Mucosa of rectum (tissue), 2 donors: ENCODE measurements around the gene UTP20.

Source experiments
- H3K27ac ChIP-seq, 2 donors: one replicate each; pipeline ENCODE4 v1.7.0; 2013; ENCODE audit warnings: inconsistent platforms in 2 of 2, low read depth in 2 of 2, low read length in 2 of 2
- H3K27me3 ChIP-seq, 2 donors: one replicate each; pipeline ENCODE4 v1.7.0; 2013; ENCODE audit warnings: low read length in 2 of 2; ENCODE audit not compliant: control insufficient read depth in 2 of 2, insufficient read depth in 2 of 2
- H3K36me3 ChIP-seq, 2 donors: one replicate each; pipeline ENCODE4 v1.7.0; 2013; ENCODE audit warnings: low read length in 2 of 2; ENCODE audit not compliant: control insufficient read depth in 2 of 2, insufficient read depth in 2 of 2
- H3K4me1 ChIP-seq, 2 donors: one replicate each; pipeline ENCODE4 v1.7.0; 2013; ENCODE audit warnings: low read length in 2 of 2, mild to moderate bottlenecking in 1 of 2; ENCODE audit not compliant: control insufficient read depth in 2 of 2, insufficient read depth in 2 of 2
- H3K4me3 ChIP-seq, 2 donors: one replicate each; pipeline ENCODE4 v1.7.0; 2013; ENCODE audit warnings: low read length in 2 of 2
- H3K9ac ChIP-seq, 2 donors: one replicate each; pipeline ENCODE4 v1.7.0; 2013; ENCODE audit warnings: low read length in 2 of 2, low read depth in 1 of 2, mild to moderate bottlenecking in 1 of 2
- H3K9me3 ChIP-seq, 2 donors: one replicate each; pipeline ENCODE4 v1.7.0; 2013; ENCODE audit warnings: low read length in 2 of 2; ENCODE audit not compliant: control insufficient read depth in 2 of 2
- donor health status: healthy.
- donor health status: Normal muscosa, but diverticular disease.

Gene UTP20

GRCh38 chr12:101305794-101306193 lies 25.9 kb downstream of the UTP20 start:
- Histone ChIP-seq H3K4me1 (peaks cover 5% of the 10 kb centered on the region in 2 donors), H3K9ac (no peak overlapping the region), H3K27me3 (no peaks in the 10 kb centered on the region), H3K4me3 (no peak overlapping the region), H3K27ac (no peak overlapping the region), H3K36me3 (peaks cover 19 to 56% of the 10 kb centered on the region in 2 donors), H3K9me3 (no peaks in the 10 kb centered on the region)

DNA sequence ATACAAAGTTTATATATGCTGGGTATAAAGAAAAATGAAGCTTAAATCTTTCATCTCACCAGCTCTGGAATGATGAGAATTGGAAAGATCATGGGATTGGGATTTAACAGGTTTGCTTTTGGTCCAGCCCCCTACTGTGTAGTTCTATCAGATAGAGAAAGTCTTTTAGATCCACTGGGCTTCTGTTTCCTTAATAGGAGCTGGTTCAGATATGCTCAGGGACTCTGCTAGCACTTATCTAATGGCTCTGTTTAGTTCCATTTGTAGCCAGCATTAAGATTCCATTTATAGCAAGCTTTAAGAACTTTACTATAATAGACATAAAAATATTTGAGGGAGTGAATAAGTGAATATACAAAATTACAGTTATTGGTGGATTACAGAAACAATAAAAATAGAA lies 42.6 kb downstream of the UTP20 start:
- H3K27me3 ChIP-seq = no peaks in the 10 kb centered on the region
- H3K4me3 ChIP-seq = no peak overlapping the region
- no peaks in the 10 kb centered on the region for H3K4me1 ChIP-seq
- no peak overlapping the region for H3K9ac ChIP-seq
- H3K27ac ChIP-seq = no peak overlapping the region
- no peaks in the 10 kb centered on the region for H3K9me3 ChIP-seq
- H3K36me3 ChIP-seq = peaks cover 16% of the 10 kb centered on the region in 2 donors

- no peak overlapping the region for H3K4me3 ChIP-seq
- H3K36me3 ChIP-seq = peaks cover 11 to 19% of the 10 kb centered on the region in 2 donors
- H3K9me3 ChIP-seq = no peaks in the 10 kb centered on the region
These were observed 43.4 kb downstream of the UTP20 start for GRCh38 chr12:101323255-101323654.

GRCh38 chr12:101325590-101325989 lies 45.7 kb downstream of the UTP20 start:
- H3K36me3 ChIP-seq = peaks cover 29 to 31% of the 10 kb centered on the region in 2 donors
- no peak overlapping the region for H3K4me3 ChIP-seq
- H3K9ac ChIP-seq = no peak overlapping the region
- H3K27ac ChIP-seq = no peak overlapping the region
- H3K9me3 ChIP-seq = no peaks in the 10 kb centered on the region
- H3K27me3 ChIP-seq = no peaks in the 10 kb centered on the region
- no peaks in the 10 kb centered on the region for H3K4me1 ChIP-seq

More at GRCh38 chr12:101323255-101323654, 43.4 kb downstream of the UTP20 start:
- Histone ChIP-seq H3K9ac (no peak overlapping the region), H3K27ac (no peak overlapping the region), H3K27me3 (no peaks in the 10 kb centered on the region), H3K4me1 (no peaks in the 10 kb centered on the region)

- no peaks in the 10 kb centered on the region for H3K4me1 ChIP-seq
- H3K27ac ChIP-seq = no peak overlapping the region
- H3K27me3 ChIP-seq = no peaks in the 10 kb centered on the region
- no peak overlapping the region for H3K9ac ChIP-seq
- no peak overlapping the region for H3K4me3 ChIP-seq
- H3K9me3 ChIP-seq = no peaks in the 10 kb centered on the region
- H3K36me3 ChIP-seq = peaks cover 29 to 30% of the 10 kb centered on the region in 2 donors
These were observed 47.1 kb downstream of the UTP20 start for GRCh38 chr12:101327051-101327450.

- no peaks in the 10 kb centered on the region for H3K4me1 ChIP-seq
- H3K9ac ChIP-seq = no peak overlapping the region
- H3K4me3 ChIP-seq = no peak overlapping the region
- no peak overlapping the region for H3K27ac ChIP-seq
- no peaks in the 10 kb centered on the region for H3K9me3 ChIP-seq
- H3K27me3 ChIP-seq = no peaks in the 10 kb centered on the region
- H3K36me3 ChIP-seq = peaks cover 29 to 30% of the 10 kb centered on the region in 2 donors
These were observed 47.6 kb downstream of the UTP20 start for GRCh38 chr12:101327546-101327945.

DNA sequence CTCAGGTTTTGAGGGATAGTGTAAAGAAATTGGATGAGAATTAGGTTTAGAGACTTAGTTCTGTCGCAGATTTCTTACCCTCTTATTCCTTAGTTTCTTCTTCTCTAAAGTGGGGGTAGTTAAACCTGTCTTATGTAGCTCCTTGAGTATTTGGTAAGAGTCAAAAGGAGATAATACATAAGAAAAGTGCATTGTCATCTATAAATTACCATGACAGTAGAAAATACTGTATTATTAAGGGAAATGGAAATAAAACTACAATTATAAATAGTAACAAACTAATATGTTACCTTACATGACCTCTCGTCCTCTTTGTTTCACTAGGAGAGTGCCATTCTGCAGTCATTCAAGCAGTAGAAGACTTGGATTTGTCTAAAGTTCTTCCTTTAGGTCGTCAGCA lies 49.0 kb downstream of the UTP20 start:
- Histone ChIP-seq H3K4me3 (no peak overlapping the region), H3K9me3 (no peaks in the 10 kb centered on the region), H3K9ac (no peak overlapping the region), H3K27me3 (no peaks in the 10 kb centered on the region), H3K27ac (no peak overlapping the region), H3K36me3 (peaks cover 29 to 30% of the 10 kb centered on the region in 2 donors), H3K4me1 (no peaks in the 10 kb centered on the region)

DNA sequence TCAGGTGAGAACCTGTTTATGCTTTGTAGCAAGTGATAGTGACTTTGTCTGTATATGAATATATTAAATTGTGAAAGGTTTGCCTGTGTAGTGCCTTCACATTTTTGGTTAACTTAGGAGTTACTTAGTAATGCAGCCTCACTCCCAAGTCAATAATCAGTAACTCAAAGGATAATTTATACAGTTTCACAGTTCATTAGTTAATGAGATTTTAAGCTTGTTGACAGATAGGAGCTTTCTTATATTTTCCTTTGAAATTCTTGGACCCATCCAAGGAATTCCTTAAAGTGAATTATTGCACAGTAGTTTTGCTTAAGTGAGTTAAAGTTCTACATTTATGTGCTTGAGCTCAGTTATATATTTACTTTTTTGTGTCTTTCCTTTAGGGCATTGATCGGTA lies 50.7 kb downstream of the UTP20 start:
- Histone ChIP-seq H3K9me3 (no peaks in the 10 kb centered on the region), H3K27ac (no peak overlapping the region), H3K36me3 (peaks cover 24 to 32% of the 10 kb centered on the region in 2 donors), H3K4me1 (no peaks in the 10 kb centered on the region), H3K27me3 (no peaks in the 10 kb centered on the region), H3K4me3 (no peak overlapping the region), H3K9ac (no peak overlapping the region)

- Histone ChIP-seq H3K36me3 (peaks cover 2 to 20% of the 10 kb centered on the region in 2 donors), H3K27ac (no peak overlapping the region), H3K4me3 (no peak overlapping the region), H3K4me1 (no peaks in the 10 kb centered on the region), H3K9me3 (no peaks in the 10 kb centered on the region), H3K9ac (no peak overlapping the region), H3K27me3 (no peaks in the 10 kb centered on the region)
These were observed 56.5 kb downstream of the UTP20 start for GRCh38 chr12:101336437-101336836.

- no peak overlapping the region for H3K9ac ChIP-seq
- peaks cover 2 to 23% of the 10 kb centered on the region in 2 donors for H3K36me3 ChIP-seq
- no peak overlapping the region for H3K27ac ChIP-seq
- H3K27me3 ChIP-seq = no peaks in the 10 kb centered on the region
- no peak overlapping the region for H3K4me3 ChIP-seq
- H3K9me3 ChIP-seq = no peaks in the 10 kb centered on the region
- H3K4me1 ChIP-seq = no peaks in the 10 kb centered on the region
These were observed 58.2 kb downstream of the UTP20 start for GRCh38 chr12:101338087-101338486.

DNA sequence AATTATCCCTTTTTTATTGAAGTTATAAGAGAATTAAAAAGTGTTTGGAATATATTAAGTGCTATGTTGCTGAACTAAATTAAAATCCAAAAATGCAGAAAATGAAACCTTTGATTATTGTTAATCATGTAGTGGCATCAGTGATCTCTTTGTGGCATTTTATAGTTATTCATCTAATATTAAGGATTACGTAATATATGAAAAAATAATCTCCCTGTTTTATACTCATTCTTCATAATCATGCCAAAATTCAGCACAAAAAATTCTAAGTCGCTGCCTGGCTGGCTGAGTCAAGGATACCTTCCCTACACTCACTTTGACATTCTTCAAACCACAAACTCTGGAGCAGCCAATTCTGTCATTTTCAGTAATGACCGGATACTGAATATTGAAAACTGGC lies 64.0 kb downstream of the UTP20 start:
- H3K9me3 ChIP-seq = no peaks in the 10 kb centered on the region

More for the DNA sequence above, 64.0 kb downstream of the UTP20 start:
- no peaks in the 10 kb centered on the region for H3K27me3 ChIP-seq
- H3K4me1 ChIP-seq = no peaks in the 10 kb centered on the region
- no peak overlapping the region for H3K4me3 ChIP-seq
- peaks cover 15 to 24% of the 10 kb centered on the region in 2 donors for H3K36me3 ChIP-seq
- no peak overlapping the region for H3K9ac ChIP-seq
- no peak overlapping the region for H3K27ac ChIP-seq
